ENCODE results near the gene TBC1D5. TPM values are rescaled to one million over a fixed set of nuclear protein-coding genes. Genes with fewer than 3 reads are reported as not detected.

The TBC1D5 gene
- total and polyA plus RNA-seq, 2 of the 8 experiments (the other 6 are each of a cell fraction or from before 2014, with no cell fraction given) = 11.0 to 22.9 TPM

- TF ChIP-seq ATF2 (IDR thresholded peaks at IDR 0.05; ENCODE audit: low read length) = no peak
- no peak for TF ChIP-seq RNF2 (IDR thresholded peaks at IDR 0.05; ENCODE audit: borderline replicate concordance, low read depth, low read length, missing control alignments, poor library complexity, severe bottlenecking)
- TF ChIP-seq, protein P1, sequence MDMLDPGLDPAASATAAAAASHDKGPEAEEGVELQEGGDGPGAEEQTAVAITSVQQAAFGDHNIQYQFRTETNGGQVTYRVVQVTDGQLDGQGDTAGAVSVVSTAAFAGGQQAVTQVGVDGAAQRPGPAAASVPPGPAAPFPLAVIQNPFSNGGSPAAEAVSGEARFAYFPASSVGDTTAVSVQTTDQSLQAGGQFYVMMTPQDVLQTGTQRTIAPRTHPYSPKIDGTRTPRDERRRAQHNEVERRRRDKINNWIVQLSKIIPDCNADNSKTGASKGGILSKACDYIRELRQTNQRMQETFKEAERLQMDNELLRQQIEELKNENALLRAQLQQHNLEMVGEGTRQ (IDR thresholded peaks at IDR 0.05; ENCODE audit: low read length) = no peak
- TF ChIP-seq CHD7 (IDR thresholded peaks at IDR 0.05; ENCODE audit: insufficient replicate concordance, low read length) = no peak
- TF ChIP-seq BRCA1 (IDR thresholded peaks at IDR 0.05; ENCODE audit: low read depth, low read length) = no peak
These were observed 311.8 kb downstream of the TBC1D5 start (continued) for GRCh38 chr3:17430582-17430981.
